Loucy (cell line): Measurements from ENCODE around the gene CARD9.

Experiments used
- H2AFZ ChIP-seq: fragments of 200-600 bp; sonication (generic); 2 replicates; pipeline ENCODE4 v1.6.0; 2016; ENCODE audit warnings: antibody characterized with exemption, mild to moderate bottlenecking, low read length, moderate library complexity
- H3F3A ChIP-seq: fragments of 200-600 bp; 2 replicates; pipeline ENCODE4 v1.6.0; 2016; ENCODE audit warnings: antibody characterized with exemption, low read depth, mild to moderate bottlenecking
- H3K27me3 ChIP-seq: fragments of 200-600 bp; sonication (generic); 2 replicates; pipeline ENCODE4 v1.6.1; 2014; ENCODE audit warnings: low read length, mild to moderate bottlenecking; ENCODE audit not compliant: insufficient read depth, poor library complexity, severe bottlenecking
- H3K36me3 ChIP-seq: fragments of 200-600 bp; sonication (generic); 2 replicates; pipeline ENCODE4 v1.6.1; 2016; ENCODE audit warnings: low read length; ENCODE audit not compliant: insufficient read depth
- H3K4me1 ChIP-seq: fragments of 200-600 bp; sonication (generic); 2 replicates; pipeline ENCODE4 v1.5.1; 2014; ENCODE audit warnings: low read length, mild to moderate bottlenecking; ENCODE audit not compliant: insufficient read depth, poor library complexity, severe bottlenecking
- H3K4me2 ChIP-seq: fragments of 200-600 bp; sonication (generic); 2 replicates; pipeline ENCODE4 v1.6.0; 2014; ENCODE audit warnings: antibody characterized with exemption, low read length, low read depth, mild to moderate bottlenecking; ENCODE audit not compliant: poor library complexity, severe bottlenecking
- H3K4me3 ChIP-seq: fragments of 200-600 bp; sonication (generic); 2 replicates; pipeline ENCODE4 v1.5.1; 2014; ENCODE audit warnings: low read length, mild to moderate bottlenecking, mixed read lengths; ENCODE audit not compliant: poor library complexity, severe bottlenecking
- H3K79me2 ChIP-seq: fragments of 200-600 bp; sonication (generic); 2 replicates; pipeline ENCODE4 v1.6.1; 2014; ENCODE audit warnings: low read length; ENCODE audit not compliant: insufficient read depth
- H3K9ac ChIP-seq: fragments of 200-600 bp; sonication (generic); 2 replicates; pipeline ENCODE4 v1.6.0; 2014; ENCODE audit warnings: mild to moderate bottlenecking, low read depth, low read length, moderate library complexity; ENCODE audit not compliant: poor library complexity, severe bottlenecking
- H3K9me2 ChIP-seq: fragments of 200-600 bp; sonication (generic); replicated peaks from 2 replicates; pipeline ENCODE4 v1.6.1; 2016; ENCODE audit warnings: low read depth, low read length, mixed read lengths
- H3K9me3 ChIP-seq: fragments of 200-600 bp; sonication (generic); 2 replicates; pipeline ENCODE4 v1.6.1; 2014; ENCODE audit warnings: mild to moderate bottlenecking, antibody characterized with exemption, low read length, low read depth; ENCODE audit not compliant: insufficient read depth
- H4K20me1 ChIP-seq: fragments of 200-600 bp; sonication (generic); 2 replicates; pipeline ENCODE4 v1.6.0; 2014; ENCODE audit warnings: antibody characterized with exemption, low read length, mild to moderate bottlenecking; ENCODE audit not compliant: insufficient read depth, poor library complexity, severe bottlenecking
- EZH2phosphoT487 ChIP-seq: fragments of 200-600 bp; IDR thresholded peaks from 2 replicates; pipeline ENCODE4 v1.6.1; 2018; ENCODE audit warnings: antibody characterized with exemption, mild to moderate bottlenecking, moderate library complexity, borderline replicate concordance
- TF ChIP-seq, protein P1 (sequence below): fragments of 200-600 bp; sonication (generic); conservative IDR thresholded peaks from 2 replicates; pipeline ENCODE4 v1.5.1; 2014; ENCODE audit warnings: mild to moderate bottlenecking, antibody characterized with exemption, low read length

CARD9 gene

DNA sequence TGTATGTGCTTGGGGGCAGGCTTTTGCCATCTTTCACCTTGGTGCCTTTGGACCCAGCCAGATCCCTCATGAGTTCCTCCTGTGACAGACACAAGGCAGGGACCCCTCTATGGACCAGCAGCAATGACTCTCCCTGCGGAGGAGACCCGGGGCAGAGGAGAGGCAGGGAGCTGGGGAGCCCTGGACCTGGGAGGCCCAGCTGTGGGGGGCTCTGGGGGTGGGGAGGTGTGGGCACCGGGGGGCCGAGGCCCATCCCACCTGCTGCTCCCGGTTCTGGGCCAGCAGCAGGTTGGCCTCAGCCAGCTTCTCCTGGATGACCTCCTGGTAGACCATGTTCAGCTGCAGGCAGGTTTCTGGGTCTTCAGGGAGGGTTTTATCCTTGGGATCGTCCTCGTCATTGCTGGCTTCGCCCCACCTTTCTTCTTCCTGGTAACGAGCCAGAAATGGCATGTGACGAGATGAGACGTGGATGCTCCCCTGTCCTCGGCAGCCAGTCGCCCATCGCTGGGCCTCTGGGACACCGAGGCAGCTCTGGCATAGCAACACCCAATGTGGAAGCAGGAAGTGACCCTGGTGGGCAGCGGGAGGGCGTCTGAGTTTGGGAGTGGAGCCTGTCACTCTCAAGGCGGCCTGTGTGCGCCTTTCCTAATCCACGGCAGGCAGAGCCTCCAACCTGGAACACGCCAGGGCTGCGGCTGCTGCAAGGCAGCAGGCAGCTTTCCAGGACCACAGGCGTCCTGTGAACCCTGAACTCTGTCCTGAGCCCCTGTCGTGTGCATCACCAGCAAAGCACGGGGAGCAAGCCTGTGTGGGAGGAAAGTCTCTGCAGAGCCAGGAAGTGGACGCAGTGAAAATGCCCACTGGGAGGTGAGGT is 22.1 kb upstream of the CARD9 start:
- Histone ChIP-seq H3K79me2 (peaks cover 27% of the 10 kb centered on the region), H3K4me1 (peaks cover 17% of the 10 kb centered on the region), H3K36me3 (peaks cover 39% of the 10 kb centered on the region; the same call in 1 of the 2 replicates), H3K9me2 (no peaks in the 10 kb centered on the region), H3K9ac (no peak overlapping the region), H2AFZ (no peak overlapping the region), H4K20me1 (peaks cover 21% of the 10 kb centered on the region), H3F3A (no peaks in the 10 kb centered on the region), H3K4me2 (no peak overlapping the region), H3K27me3 (no peaks in the 10 kb centered on the region), H3K4me3 (no peak overlapping the region), H3K9me3 (no peaks in the 10 kb centered on the region)
- TF ChIP-seq, protein P1, sequence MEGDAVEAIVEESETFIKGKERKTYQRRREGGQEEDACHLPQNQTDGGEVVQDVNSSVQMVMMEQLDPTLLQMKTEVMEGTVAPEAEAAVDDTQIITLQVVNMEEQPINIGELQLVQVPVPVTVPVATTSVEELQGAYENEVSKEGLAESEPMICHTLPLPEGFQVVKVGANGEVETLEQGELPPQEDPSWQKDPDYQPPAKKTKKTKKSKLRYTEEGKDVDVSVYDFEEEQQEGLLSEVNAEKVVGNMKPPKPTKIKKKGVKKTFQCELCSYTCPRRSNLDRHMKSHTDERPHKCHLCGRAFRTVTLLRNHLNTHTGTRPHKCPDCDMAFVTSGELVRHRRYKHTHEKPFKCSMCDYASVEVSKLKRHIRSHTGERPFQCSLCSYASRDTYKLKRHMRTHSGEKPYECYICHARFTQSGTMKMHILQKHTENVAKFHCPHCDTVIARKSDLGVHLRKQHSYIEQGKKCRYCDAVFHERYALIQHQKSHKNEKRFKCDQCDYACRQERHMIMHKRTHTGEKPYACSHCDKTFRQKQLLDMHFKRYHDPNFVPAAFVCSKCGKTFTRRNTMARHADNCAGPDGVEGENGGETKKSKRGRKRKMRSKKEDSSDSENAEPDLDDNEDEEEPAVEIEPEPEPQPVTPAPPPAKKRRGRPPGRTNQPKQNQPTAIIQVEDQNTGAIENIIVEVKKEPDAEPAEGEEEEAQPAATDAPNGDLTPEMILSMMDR: no peak
- no peak for TF ChIP-seq EZH2phosphoT487

DNA sequence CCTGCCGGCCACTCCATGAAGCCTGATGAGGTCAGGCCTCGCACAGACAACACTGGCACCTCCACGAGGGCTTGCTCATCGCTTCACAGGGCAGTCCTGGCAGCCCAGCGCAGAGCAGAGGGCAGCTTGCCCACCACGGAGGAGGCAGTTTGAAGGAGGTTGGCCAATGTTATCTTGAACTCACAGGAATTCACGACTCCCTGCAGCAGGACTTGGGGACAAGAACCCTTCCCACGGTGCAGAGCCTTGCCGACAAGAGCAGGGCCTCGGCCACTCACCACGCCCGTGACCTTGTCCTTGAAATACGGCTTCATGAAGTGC is 21.5 kb upstream of the CARD9 start:
- Histone ChIP-seq H4K20me1 (peaks cover 21% of the 10 kb centered on the region), H3K27me3 (no peaks in the 10 kb centered on the region), H3K4me3 (no peak overlapping the region), H3K9ac (no peak overlapping the region), H3F3A (no peaks in the 10 kb centered on the region), H3K4me2 (no peak overlapping the region), H3K9me2 (no peaks in the 10 kb centered on the region), H3K9me3 (no peaks in the 10 kb centered on the region), H2AFZ (no peak overlapping the region), H3K79me2 (peaks cover 27% of the 10 kb centered on the region), H3K36me3 (peaks cover 39% of the 10 kb centered on the region; the same call in 1 of the 2 replicates), H3K4me1 (peaks cover 12% of the 10 kb centered on the region)
- TF ChIP-seq EZH2phosphoT487: no peak
- TF ChIP-seq, protein P1: no peak

DNA sequence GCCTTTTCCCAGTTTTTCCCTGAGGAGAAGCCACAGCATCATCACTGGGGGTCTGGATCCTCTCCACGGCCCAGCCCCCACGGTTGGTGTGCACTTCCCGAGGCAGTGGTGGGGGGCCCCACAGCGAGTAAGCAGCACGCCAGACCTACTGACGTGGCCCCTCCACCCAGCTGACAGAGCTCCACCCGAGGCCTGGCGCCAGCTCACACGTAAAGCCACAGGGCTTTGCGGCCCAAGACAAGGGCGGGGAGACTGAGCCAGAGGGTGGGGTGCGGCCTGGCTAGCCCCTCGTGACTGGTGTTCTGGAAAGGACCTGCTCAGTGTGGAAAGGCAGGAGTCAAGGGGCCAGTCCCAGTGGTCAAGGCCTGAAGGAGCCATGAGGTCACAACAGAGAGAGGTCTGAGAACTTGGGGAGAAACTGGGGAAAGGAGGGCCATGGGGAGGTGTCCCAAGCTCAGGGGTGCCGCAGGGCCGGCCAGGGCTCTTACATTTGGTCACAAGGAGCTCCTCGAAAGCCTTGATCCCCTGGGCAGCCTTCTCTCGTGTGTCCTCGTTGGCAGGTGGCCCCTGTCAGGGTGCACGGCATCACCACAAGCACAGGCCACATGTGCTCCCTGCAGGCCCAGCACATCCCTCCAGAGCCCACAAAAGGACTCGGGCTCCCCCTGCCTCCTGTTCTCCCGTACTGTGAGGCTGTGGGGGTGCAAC is 21.0 kb upstream of the CARD9 start:
- Histone ChIP-seq H3K27me3 (no peaks in the 10 kb centered on the region), H3K4me3 (no peak overlapping the region), H2AFZ (no peak overlapping the region), H3K9ac (no peak overlapping the region), H3K79me2 (peaks cover 22% of the 10 kb centered on the region), H3K9me3 (no peaks in the 10 kb centered on the region), H3K4me2 (no peak overlapping the region), H3K9me2 (no peaks in the 10 kb centered on the region), H3F3A (no peaks in the 10 kb centered on the region), H3K4me1 (peaks cover 12% of the 10 kb centered on the region), H3K36me3 (peaks cover 39% of the 10 kb centered on the region; the same call in 1 of the 2 replicates), H4K20me1 (peaks cover 16% of the 10 kb centered on the region)
- TF ChIP-seq EZH2phosphoT487: no peak
- TF ChIP-seq, protein P1: no peak
